NCI-H146 (cell line): ENCODE measurements around the gene WWC1.

ENCODE experiments used
- DNase-seq: peaks from one replicate; lab custom pipeline; 2025; lab: John Stamatoyannopoulos, UW

The WWC1 gene

DNA sequence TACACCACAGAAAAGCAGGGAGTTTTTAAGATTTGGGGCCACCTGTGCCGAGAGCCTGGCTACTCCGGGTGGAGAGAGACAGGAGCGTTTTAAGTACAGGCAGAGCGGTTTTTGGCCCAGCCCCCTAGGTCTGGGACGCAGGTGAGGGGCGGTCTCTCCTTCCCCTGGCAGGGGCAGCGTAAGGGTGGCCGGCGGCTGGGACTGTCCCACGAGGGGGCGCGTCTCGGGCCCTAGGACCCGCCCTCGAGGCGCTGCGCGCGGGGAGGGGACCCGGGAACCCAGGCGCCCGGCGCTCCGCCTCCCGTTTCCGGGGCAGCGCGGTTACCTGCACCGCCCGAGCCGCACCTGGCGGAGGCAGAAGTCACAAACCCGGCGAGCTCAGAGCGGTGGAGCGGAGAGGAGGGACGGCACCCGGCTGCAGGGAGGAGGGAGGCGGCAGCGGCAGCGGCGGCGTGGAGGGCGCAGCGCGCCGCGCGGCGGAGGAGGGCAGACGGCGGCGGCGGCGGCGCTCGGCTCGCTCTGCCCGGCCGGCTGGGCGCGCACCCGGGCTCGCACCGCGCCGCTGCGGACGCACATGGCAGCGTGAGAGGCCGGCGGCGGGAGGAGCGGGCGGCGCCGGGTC, at the start of gene WWC1:
Gene WWC1, plus strand, starts transcription at position 304 of the 622 bp plus-strand sequence. CDS start 508 bp downstream, outside the sequence.
- peak; percentile 85 for DNase-seq

- no peak for DNase-seq
These were observed 46.4 kb upstream of the WWC1 start for GRCh38 chr5:168244838-168245559.

- DNase-seq: no peak
These were observed 41.5 kb upstream of the WWC1 start for GRCh38 chr5:168249923-168250322.

GRCh38 chr5:168251259-168251658, 40.2 kb upstream of the WWC1 start:
- no peak for DNase-seq

DNA sequence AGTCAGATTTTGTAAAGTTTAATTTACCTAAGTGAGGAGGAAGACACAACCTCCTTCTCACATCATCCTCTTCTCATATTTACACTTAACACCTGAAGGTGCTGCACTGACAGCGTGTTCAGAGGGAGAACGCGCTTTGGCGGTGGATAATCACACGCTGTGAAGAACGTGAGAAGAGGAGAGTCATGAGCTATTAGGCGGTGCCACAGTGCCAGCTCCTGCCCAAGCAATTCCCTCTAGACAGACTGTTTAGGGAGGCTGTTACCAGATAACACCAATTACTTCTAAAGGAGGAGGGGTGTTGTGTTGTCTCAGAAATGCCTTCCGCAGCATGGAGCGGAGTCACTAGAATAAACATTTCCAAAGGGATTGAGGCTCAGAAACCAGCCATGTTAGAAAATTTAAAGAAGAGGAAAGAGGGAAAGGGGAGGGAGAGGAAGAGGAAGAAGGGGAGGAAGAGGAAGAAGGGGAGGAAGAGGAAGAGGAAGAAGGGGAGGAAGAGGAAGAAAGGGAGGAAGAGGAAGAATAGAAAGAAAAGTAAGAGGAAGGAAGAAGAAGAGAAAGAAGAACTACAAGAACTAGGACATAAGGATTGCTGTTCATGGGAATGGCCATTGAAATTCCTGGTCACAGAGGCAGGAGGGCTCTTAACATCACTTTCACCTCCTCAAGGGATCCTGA, 37.3 kb upstream of the WWC1 start:
- DNase-seq: no peak

GRCh38 chr5:168260353-168261226, 30.9 kb upstream of the WWC1 start:
- DNase-seq: no peak

DNA sequence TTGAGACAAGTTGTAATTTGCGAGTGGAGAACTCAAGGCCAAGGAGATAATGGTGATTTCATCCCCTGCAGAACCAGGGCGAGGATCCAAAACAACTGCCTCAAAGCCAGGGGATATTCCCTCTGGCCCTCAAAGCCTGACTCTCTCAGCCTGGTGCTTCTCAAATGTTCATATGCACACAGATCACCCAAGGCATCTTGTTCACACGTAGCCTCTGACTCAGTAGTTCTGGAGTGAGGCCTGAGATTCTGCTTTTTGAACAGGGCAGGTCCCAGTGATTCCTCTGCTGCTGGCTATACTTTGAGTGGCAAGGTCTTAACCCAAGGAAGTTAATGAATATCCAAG, 30.2 kb upstream of the WWC1 start:
- no peak for DNase-seq

DNA sequence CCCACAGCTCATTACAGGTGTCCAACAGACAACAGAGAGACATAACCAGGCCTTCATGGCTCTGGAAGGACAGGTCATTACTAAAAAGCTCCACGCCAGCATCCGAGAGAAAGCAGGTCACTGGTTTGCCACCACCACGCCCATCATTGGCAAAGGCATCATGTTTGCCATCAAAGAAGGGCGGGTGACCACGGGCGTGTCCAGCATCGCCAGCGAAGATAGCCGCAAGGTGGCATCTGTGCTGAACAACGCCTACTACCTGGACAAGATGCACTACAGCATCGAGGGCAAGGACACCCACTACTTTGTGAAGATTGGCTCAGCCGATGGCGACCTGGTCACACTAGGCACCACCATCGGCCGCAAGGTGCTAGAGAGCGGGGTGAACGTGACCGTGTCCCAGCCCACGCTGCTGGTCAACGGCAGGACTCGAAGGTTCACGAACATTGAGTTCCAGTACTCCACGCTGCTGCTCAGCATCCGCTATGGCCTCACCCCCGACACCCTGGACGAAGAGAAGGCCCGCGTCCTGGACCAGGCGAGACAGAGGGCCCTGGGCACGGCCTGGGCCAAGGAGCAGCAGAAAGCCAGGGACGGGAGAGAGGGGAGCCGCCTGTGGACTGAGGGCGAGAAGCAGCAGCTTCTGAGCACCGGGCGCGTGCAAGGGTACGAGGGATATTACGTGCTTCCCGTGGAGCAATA, 29.3 kb upstream of the WWC1 start:
- DNase-seq: no peak

GRCh38 chr5:168263121-168263520, 28.3 kb upstream of the WWC1 start:
- DNase-seq: no peak

DNA sequence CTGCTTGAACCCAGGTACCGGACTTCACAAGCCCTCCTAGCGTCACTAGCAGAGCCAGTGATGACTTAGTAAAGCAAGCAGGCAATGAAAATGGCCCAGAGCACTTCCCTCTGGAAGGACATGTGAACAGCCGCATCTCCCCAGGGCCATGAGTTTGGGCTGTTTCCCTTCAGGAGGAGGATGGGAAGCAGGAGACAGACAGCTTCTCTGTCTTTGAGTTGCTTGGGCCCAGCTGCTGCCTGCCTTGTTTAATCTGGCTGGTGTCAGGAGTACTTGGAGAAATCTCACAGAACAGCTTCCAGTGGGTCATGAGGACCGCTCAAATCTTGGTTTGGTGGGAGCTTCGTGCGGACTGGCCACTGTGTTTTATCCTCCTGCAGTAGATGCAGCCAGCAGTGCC, 25.4 kb upstream of the WWC1 start:
- no peak for DNase-seq

GRCh38 chr5:168268949-168269936, 22.2 kb upstream of the WWC1 start:
- peak; percentile 89 for DNase-seq

GRCh38 chr5:168269937-168270330, 21.5 kb upstream of the WWC1 start:
- peak; percentile 10 for DNase-seq

DNA sequence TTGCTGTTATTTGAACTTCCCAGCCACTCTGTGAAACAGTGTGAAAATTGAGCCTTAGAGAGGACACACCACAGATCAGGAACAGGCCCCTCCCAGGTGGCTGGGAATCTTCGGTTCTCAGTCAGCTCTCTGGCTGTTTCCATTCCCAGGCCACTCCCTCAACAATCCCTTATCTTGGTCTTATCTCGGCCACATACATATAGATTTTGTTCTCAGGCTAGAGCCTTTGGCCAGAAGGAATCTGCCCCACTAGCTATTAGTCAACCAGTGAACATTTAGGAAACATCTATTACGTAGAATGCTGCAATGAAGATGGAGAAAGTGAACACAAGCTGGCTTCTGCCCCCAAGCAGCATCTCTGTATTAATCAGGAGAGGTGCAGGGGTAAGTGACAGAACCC, 21.0 kb upstream of the WWC1 start:
- no peak for DNase-seq

- DNase-seq: peak; percentile 40
These were observed 18.1 kb upstream of the WWC1 start for GRCh38 chr5:168273056-168273980.

DNA sequence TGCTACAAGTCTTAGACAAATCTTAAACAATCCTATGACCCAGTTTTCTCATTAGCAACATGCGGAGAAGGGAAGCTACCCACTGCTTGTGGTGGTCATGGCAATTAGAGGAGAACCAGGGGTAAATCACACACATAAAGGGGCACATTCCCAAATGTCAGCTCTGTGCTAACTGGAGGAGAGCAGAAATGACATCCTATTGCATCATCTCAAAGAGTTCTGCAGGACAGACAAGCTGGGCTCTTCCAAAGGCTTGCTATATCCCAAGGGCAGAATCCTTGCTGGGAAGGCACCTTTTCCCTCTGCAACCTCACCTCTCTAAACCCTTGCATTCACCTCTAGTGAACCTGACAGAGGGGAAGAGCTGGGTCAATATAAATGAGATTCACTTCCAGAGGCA, 17.0 kb upstream of the WWC1 start:
- DNase-seq: no peak

GRCh38 chr5:168275940-168276339, 15.5 kb upstream of the WWC1 start:
- no peak for DNase-seq

DNA sequence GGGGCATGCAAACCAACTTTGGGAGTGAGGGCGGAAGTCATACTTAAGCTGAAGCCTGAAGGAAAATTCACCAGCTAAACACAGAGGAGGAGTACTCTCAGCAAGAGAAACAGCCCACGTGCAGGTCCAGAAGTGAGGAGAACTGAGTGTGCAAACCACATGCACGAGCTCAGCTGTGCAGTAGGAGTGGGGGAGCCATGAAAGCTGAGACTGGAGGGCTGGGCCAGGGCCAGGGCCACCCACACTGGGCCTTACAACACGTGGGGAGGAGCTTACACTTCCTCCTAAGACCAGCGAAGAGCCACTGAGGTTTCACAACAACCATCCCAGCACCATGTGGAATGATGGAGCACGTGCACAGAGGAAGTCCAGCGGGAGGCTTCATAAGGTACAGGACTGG, 9.3 kb upstream of the WWC1 start:
- DNase-seq: no peak

DNA sequence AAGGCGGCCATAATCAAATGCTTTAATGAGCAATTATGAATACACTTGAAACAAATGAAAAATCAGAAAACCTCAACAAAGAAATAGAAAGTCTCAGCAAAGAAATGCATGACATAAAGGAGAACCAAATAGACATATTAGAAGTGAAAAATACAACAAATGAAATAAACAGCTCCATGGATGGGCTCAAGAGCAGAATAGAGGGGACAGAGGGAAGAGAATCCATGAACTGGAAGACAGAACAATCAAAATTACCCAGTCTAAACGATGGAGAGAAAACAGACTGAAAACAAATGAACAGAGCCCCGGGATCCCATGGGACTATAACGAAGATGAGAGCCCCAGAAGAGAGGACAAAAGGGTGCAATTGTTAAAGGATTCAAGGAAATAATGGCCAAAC, 6.6 kb upstream of the WWC1 start:
- DNase-seq: no peak

- DNase-seq: no peak
These were observed 5.7 kb upstream of the WWC1 start for GRCh38 chr5:168285696-168286095.
